HCT116 (cell line): Measurements from ENCODE around the gene WDR37. TPM values are rescaled to one million over a fixed set of nuclear protein-coding genes. Genes with fewer than 3 reads are reported as not detected.

Source experiments
- ATAC-seq: fragments of 200-7000 bp; cut with Tn5 transposase; 2 replicates; pipeline ENCODE4 v1.9.1; 2020; ENCODE audit warnings: mild to moderate bottlenecking, moderate library complexity
- BruUV-seq: library from RNA; stranded (reverse); fragments of 400-500 nt; replicated peaks from 2 replicates; lab custom pipeline; 2021; lab: Mats Ljungman, UMichigan
- CTCF ChIA-PET: fragments of 300-600 bp; sonication (Branson Sonifier 250); formaldehyde crosslinking; loops from one replicate; lab custom pipeline; 2021; ENCODE audit warnings: antibody characterized with exemption; lab: Charles Lee
- POLR2A ChIA-PET: fragments of 300-600, 350-600 bp; sonication (Branson Sonifier 250); formaldehyde crosslinking; loops from one replicate; lab custom pipeline; 2021; ENCODE audit warnings: antibody characterized with exemption; lab: Charles Lee
- RAD21 ChIA-PET, 2 experiments: fragments of 300-600 bp; sonication (Branson Sonifier 250); formaldehyde crosslinking; loops; one replicate each; lab custom pipeline; 2023; ENCODE audit warnings: low total read pairs in 2 of 2; ENCODE audit not compliant: uncharacterized antibody in 2 of 2, unreplicated experiment in 2 of 2, low non-redundant PET in 1 of 2; lab: Charles Lee
- DNase-seq: peaks from one replicate; pipeline ENCODE4 v3.0.0-alpha.2; 2010; ENCODE audit warnings: low read depth, low spot score
- H2AFZ ChIP-seq: fragments of 200-600 bp; shearing (Covaris generic), sonication (generic); 2 replicates; pipeline ENCODE4 v1.6.1; 2017; ENCODE audit warnings: low read depth, mixed run types, mixed read lengths, antibody characterized with exemption, low read length; ENCODE audit not compliant: poor library complexity, severe bottlenecking
- H3K27ac ChIP-seq: 2 replicates; pipeline ENCODE4 v1.5.1; 2012; ENCODE audit warnings: low read depth, low read length
- H3K27me3 ChIP-seq: fragments of 200-600 bp; sonication (generic); 2 replicates; pipeline ENCODE4 v1.6.1; 2016; ENCODE audit warnings: mixed run types, low read length, mixed read lengths; ENCODE audit not compliant: insufficient read depth
- H3K36me3 ChIP-seq, 2 experiments: fragments of 200-500 bp in 1 of 2; fragments of 200-600 bp in 1 of 2; sonication (Bioruptor generic) in 1 of 2; sonication (generic) in 1 of 2; 2 replicates each; pipeline versions ENCODE4 v1.5.1 to v1.6.1; 2014 to 2016; ENCODE audit warnings: low read length in 2 of 2, inconsistent platforms in 1 of 2, mixed read lengths in 1 of 2, mixed run types in 1 of 2; ENCODE audit not compliant: insufficient read depth in 2 of 2, control insufficient read depth in 1 of 2
- H3K4me1 ChIP-seq, 2 experiments: fragments of 200-600 bp in 1 of 2; sonication (generic) in 1 of 2; 2 replicates each; pipeline versions ENCODE4 v1.5.1 to v1.6.1; 2012 to 2017; ENCODE audit warnings: low read length in 2 of 2, inconsistent platforms in 1 of 2, mild to moderate bottlenecking in 1 of 2, mixed read lengths in 1 of 2, mixed run types in 1 of 2, moderate library complexity in 1 of 2; ENCODE audit not compliant: insufficient read depth in 2 of 2, control insufficient read depth in 1 of 2
- H3K4me2 ChIP-seq: fragments of 200-600 bp; sonication (generic); 2 replicates; pipeline ENCODE4 v1.6.1; 2017; ENCODE audit warnings: mixed run types, low read length, mixed read lengths
- H3K4me3 ChIP-seq, 2 experiments: fragments of 200-600 bp in 1 of 2; sonication (generic) in 1 of 2; replicated peaks in 1 of 2; 2 replicates each; pipeline ENCODE4 v1.5.1; 2011 to 2016; ENCODE audit warnings: low read length in 2 of 2, control low read depth in 1 of 2, low read depth in 1 of 2, mild to moderate bottlenecking in 1 of 2, mixed read lengths in 1 of 2, mixed run types in 1 of 2
- H3K79me2 ChIP-seq: fragments of 200-600 bp; sonication (generic); 2 replicates; pipeline ENCODE4 v1.6.1; 2017; ENCODE audit warnings: mild to moderate bottlenecking, mixed run types, low read length, moderate library complexity, mixed read lengths; ENCODE audit not compliant: insufficient read depth
- H3K9ac ChIP-seq: fragments of 200-600 bp; sonication (generic); 2 replicates; pipeline ENCODE4 v1.6.1; 2016; ENCODE audit warnings: low read length, mixed read lengths
- H3K9me2 ChIP-seq: fragments of 200-600 bp; sonication (generic), shearing (Covaris generic); 2 replicates; pipeline ENCODE4 v1.6.1; 2017; ENCODE audit warnings: mixed run types, mild to moderate bottlenecking, moderate library complexity; ENCODE audit not compliant: insufficient read depth
- H3K9me3 ChIP-seq, 2 experiments: fragments of 200-500 bp in 1 of 2; fragments of 200-600 bp in 1 of 2; sonication (Bioruptor generic) in 1 of 2; sonication (generic) in 1 of 2; 2 replicates each; pipeline ENCODE4 v1.6.1; 2014 to 2017; ENCODE audit warnings: low read length in 2 of 2, mixed read lengths in 2 of 2, inconsistent platforms in 1 of 2, low read depth in 1 of 2, mild to moderate bottlenecking in 1 of 2, mixed run types in 1 of 2, moderate library complexity in 1 of 2; ENCODE audit not compliant: control insufficient read depth in 1 of 2, insufficient read depth in 1 of 2
- H4K20me1 ChIP-seq: fragments of 200-600 bp; sonication (generic), shearing (Covaris generic); 2 replicates; pipeline ENCODE4 v1.6.1; 2017; ENCODE audit warnings: mixed run types, mild to moderate bottlenecking, moderate library complexity; ENCODE audit not compliant: insufficient read depth
- ATF3 ChIP-seq: IDR thresholded peaks from 2 replicates; pipeline ENCODE4 v1.6.1; 2012
- CEBPB ChIP-seq: IDR thresholded peaks from 2 replicates; pipeline ENCODE4 v1.6.1; 2012; ENCODE audit warnings: low read depth
- EZH2phosphoT487 ChIP-seq: fragments of 200-600 bp; IDR thresholded peaks from 2 replicates; pipeline ENCODE4 v1.6.1; 2018; ENCODE audit warnings: antibody characterized with exemption, borderline replicate concordance
- FOSL1 ChIP-seq: IDR thresholded peaks from 2 replicates; pipeline ENCODE4 v1.6.1; 2012; ENCODE audit warnings: low read depth
- MAX ChIP-seq: IDR thresholded peaks from 2 replicates; pipeline ENCODE4 v1.6.1; 2012
- POLR2A ChIP-seq: IDR thresholded peaks from 2 replicates; pipeline ENCODE4 v1.7.0; 2011; ENCODE audit warnings: borderline replicate concordance; ENCODE audit not compliant: insufficient read depth, insufficient read length; ENCODE audit errors: extremely low read depth
- POLR2AphosphoS5 ChIP-seq: IDR thresholded peaks from 2 replicates; pipeline ENCODE4 v1.6.1; 2011; ENCODE audit warnings: mild to moderate bottlenecking, low read depth, low read length, moderate library complexity
- RAD21 ChIP-seq: IDR thresholded peaks from 2 replicates; pipeline ENCODE4 v1.6.1; 2012; ENCODE audit warnings: low read depth, mild to moderate bottlenecking
- REST ChIP-seq: IDR thresholded peaks from 2 replicates; pipeline ENCODE4 v1.6.1; 2012; ENCODE audit warnings: low read depth
- SIN3A ChIP-seq: IDR thresholded peaks from 2 replicates; pipeline ENCODE4 v1.6.1; 2012; ENCODE audit warnings: low read depth
- SP1 ChIP-seq: IDR thresholded peaks from 2 replicates; pipeline ENCODE4 v1.6.1; 2012; ENCODE audit warnings: low read depth
- TCF7L2 ChIP-seq: IDR thresholded peaks from 2 replicates; pipeline ENCODE4 v1.7.0; 2011; ENCODE audit warnings: borderline replicate concordance, inconsistent platforms; ENCODE audit not compliant: insufficient read depth, insufficient read length; ENCODE audit errors: extremely low read depth
- YY1 ChIP-seq: IDR thresholded peaks from 2 replicates; pipeline ENCODE4 v1.6.1; 2011; ENCODE audit warnings: low read length, low read depth, moderate library complexity, mild to moderate bottlenecking; ENCODE audit not compliant: insufficient replicate concordance; ENCODE audit errors: extremely low read depth
- intact Hi-C: fragments of 100-400 bp; cut with micrococcal nuclease; formaldehyde crosslinking; loops from 2 replicates; pipeline ENCODE4 v1.10.0; 2022
- total RNA-seq: library from RNA; stranded (reverse); gene quantifications from one replicate; pipeline ENCODE4 v1.2.1, GENCODE V29; 2021; ENCODE audit not compliant: unreplicated experiment

WDR37 gene
- total RNA-seq, 1 experiment from 2014 or later, result 9.1 TPM

GRCh38 chr10:1084011-1084950 is 28.1 kb downstream of the WDR37 start (continued):
- no peak for TF ChIP-seq REST
- TF ChIP-seq RAD21, result no peak
- TF ChIP-seq MAX, result no peak
- TF ChIP-seq ATF3, result no peak

GRCh38 chr10:1085258-1085657 is 29.1 kb downstream of the WDR37 start:
- H3K9ac ChIP-seq, result no peak overlapping the region
- no peaks in the 10 kb centered on the region for H3K4me1 ChIP-seq
- ATAC-seq, result no peak
- no peaks in the 10 kb centered on the region for H4K20me1 ChIP-seq
- no peaks in the 10 kb centered on the region for H3K27me3 ChIP-seq
- H3K79me2 ChIP-seq, result no peaks in the 10 kb centered on the region
- H3K4me3 ChIP-seq, result no peak overlapping the region
- H3K27ac ChIP-seq, result no peak overlapping the region
- no peak overlapping the region for H3K4me2 ChIP-seq
- H3K36me3 ChIP-seq, result peaks cover 6 to 18% of the 10 kb centered on the region in 2 experiments; a peak in 3 of 4 replicates
- no peaks in the 10 kb centered on the region for H3K9me2 ChIP-seq
- POLR2A ChIA-PET, result no interaction called here
- no peaks in the 10 kb centered on the region for H3K9me3 ChIP-seq
- TF ChIP-seq REST (no peak), MAX (no peak), POLR2AphosphoS5 (no peak), TCF7L2 (no peak), EZH2phosphoT487 (no peak), SP1 (no peak), POLR2A (no peak), CEBPB (no peak), FOSL1 (no peak), ATF3 (no peak), RAD21 (no peak), YY1 (no peak), SIN3A (no peak)
- TF ChIP-seq, all 23 proteins: peak for 0
- ChIA-PET CTCF (no interaction called here), RAD21 (no interaction called here)
- BruUV-seq, result no TSS peak
- H2AFZ ChIP-seq, result no peak overlapping the region
- intact Hi-C loops, result no loop called here
- DNase-seq, result no peak
